OCI-LY7 (cell line): Measurements from ENCODE around the gene CRBN. TPM values are rescaled to one million over a fixed set of nuclear protein-coding genes. Genes with fewer than 3 reads are reported as not detected.

ENCODE experiments used
- BruUV-seq: library from RNA; stranded (reverse); fragments of 400-500 nt; replicated peaks from 2 replicates; lab custom pipeline; 2021; lab: Mats Ljungman, UMichigan
- CTCF ChIA-PET: fragments of 300-600 bp; sonication (Branson Sonifier 250); formaldehyde crosslinking; loops from one replicate; lab custom pipeline; 2022; ENCODE audit warnings: antibody characterized with exemption; ENCODE audit not compliant: unreplicated experiment; lab: Charles Lee
- POLR2A ChIA-PET: fragments of 300-600 bp; sonication (Branson Sonifier 250); formaldehyde crosslinking; loops from one replicate; lab custom pipeline; 2022; ENCODE audit warnings: antibody characterized with exemption; lab: Charles Lee
- DNase-seq: peaks from one replicate; pipeline ENCODE4 v3.0.0-alpha.2; 2015; ENCODE audit warnings: low spot score
- H2AFZ ChIP-seq: fragments of 200-600 bp; sonication (generic), shearing (Covaris generic); 2 replicates; pipeline ENCODE4 v1.6.1; 2014; ENCODE audit warnings: mild to moderate bottlenecking, antibody characterized with exemption, low read length, moderate library complexity
- H3K27ac ChIP-seq: fragments of 200-600 bp; sonication (generic); 2 replicates; pipeline ENCODE4 v1.5.1; 2014; ENCODE audit warnings: mixed run types, low read depth, mild to moderate bottlenecking, moderate library complexity, low read length, inconsistent platforms; ENCODE audit not compliant: poor library complexity, severe bottlenecking
- H3K36me3 ChIP-seq: fragments of 200-600 bp; sonication (generic); 2 replicates; pipeline ENCODE4 v1.6.1; 2014; ENCODE audit warnings: mild to moderate bottlenecking, antibody characterized with exemption, low read length, moderate library complexity, mixed read lengths; ENCODE audit not compliant: insufficient read depth
- H3K4me1 ChIP-seq: fragments of 200-600 bp; sonication (generic); 2 replicates; pipeline ENCODE4 v1.5.1; 2014; ENCODE audit warnings: mild to moderate bottlenecking, low read length; ENCODE audit not compliant: insufficient read depth, poor library complexity, severe bottlenecking
- H3K4me2 ChIP-seq: fragments of 200-600 bp; sonication (generic); 2 replicates; pipeline ENCODE4 v1.6.1; 2014; ENCODE audit warnings: mild to moderate bottlenecking, low read length
- H3K4me3 ChIP-seq: fragments of 200-600 bp; sonication (generic); 2 replicates; pipeline ENCODE4 v1.5.1; 2014; ENCODE audit warnings: mild to moderate bottlenecking, low read depth, low read length; ENCODE audit not compliant: poor library complexity, severe bottlenecking
- H3K79me2 ChIP-seq: fragments of 200-600 bp; sonication (generic); 2 replicates; pipeline ENCODE4 v1.6.1; 2016; ENCODE audit warnings: low read depth, mild to moderate bottlenecking, low read length, moderate library complexity, mixed read lengths; ENCODE audit not compliant: insufficient read depth
- H3K9me2 ChIP-seq: fragments of 200-600 bp; sonication (generic); 2 replicates; pipeline ENCODE4 v1.6.1; 2016; ENCODE audit warnings: mild to moderate bottlenecking, low read length, mixed read lengths; ENCODE audit not compliant: insufficient read depth
- H3K9me3 ChIP-seq: fragments of 200-600 bp; sonication (generic); 2 replicates; pipeline ENCODE4 v1.6.1; 2014; ENCODE audit warnings: mild to moderate bottlenecking, mixed run types, low read length, mixed read lengths
- H4K20me1 ChIP-seq: fragments of 200-600 bp; sonication (generic); 2 replicates; pipeline ENCODE4 v1.6.1; 2014; ENCODE audit warnings: mild to moderate bottlenecking, antibody characterized with exemption, low read length, moderate library complexity, mixed read lengths; ENCODE audit not compliant: insufficient read depth
- EZH2phosphoT487 ChIP-seq: fragments of 200-600 bp; sonication (generic); IDR thresholded peaks from 2 replicates; pipeline ENCODE4 v1.6.1; 2018; ENCODE audit warnings: low read depth, borderline replicate concordance, mild to moderate bottlenecking, mixed run types, antibody characterized with exemption, low read length, moderate library complexity, mixed read lengths
- intact Hi-C: fragments of 100-400 bp; cut with micrococcal nuclease; formaldehyde crosslinking; loops from one replicate; pipeline ENCODE4 v1.10.0; 2022; ENCODE audit not compliant: unreplicated experiment
- total RNA-seq, 2 experiments: library from RNA; depleted of rRNA in 1 of 2; stranded (reverse); fragments of >200 nt in 1 of 2; shearing (Covaris generic) in 1 of 2; gene quantifications; 2 replicates each; pipeline ENCODE4 v1.2.3, GENCODE V29; 2014 to 2022
- TF ChIP-seq, protein P1 (sequence below): fragments of 200-600 bp; sonication (generic); conservative IDR thresholded peaks from 2 replicates; pipeline ENCODE4 v1.5.1; 2014; ENCODE audit warnings: mild to moderate bottlenecking, antibody characterized with exemption, low read length, moderate library complexity, mixed read lengths

Gene CRBN
- total RNA-seq, 2 experiments from 2014 or later = 23.5 to 32.5 TPM

DNA sequence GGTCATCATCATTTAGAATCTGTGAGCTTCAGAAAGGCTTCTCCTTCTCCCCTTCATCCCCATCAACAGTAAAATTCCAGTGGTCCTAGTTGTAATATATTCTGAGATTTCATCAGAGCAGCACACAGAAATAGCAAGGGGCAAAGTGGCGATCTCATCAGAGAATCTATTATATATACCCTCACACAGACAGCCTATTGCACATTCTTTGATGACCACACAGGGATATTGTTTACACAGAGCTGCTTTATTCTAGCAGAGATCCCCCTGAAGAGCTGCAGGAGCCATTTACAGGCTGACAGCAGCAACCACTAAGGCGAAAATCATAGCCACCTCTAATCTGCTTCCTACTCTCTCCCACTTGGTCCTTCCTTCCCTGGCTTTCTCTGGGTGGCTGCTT lies 42.0 kb upstream of the CRBN start:
- Histone ChIP-seq H2AFZ (no peak overlapping the region), H3K9me2 (no peaks in the 10 kb centered on the region), H3K4me2 (no peak overlapping the region), H3K27ac (no peak overlapping the region), H3K79me2 (no peaks in the 10 kb centered on the region), H4K20me1 (no peaks in the 10 kb centered on the region), H3K4me1 (no peaks in the 10 kb centered on the region), H3K36me3 (no peaks in the 10 kb centered on the region), H3K9me3 (no peaks in the 10 kb centered on the region), H3K4me3 (no peak overlapping the region)
- no peak for DNase-seq
- no TSS peak for BruUV-seq
- intact Hi-C loops = no loop called here
- TF ChIP-seq, protein P1, sequence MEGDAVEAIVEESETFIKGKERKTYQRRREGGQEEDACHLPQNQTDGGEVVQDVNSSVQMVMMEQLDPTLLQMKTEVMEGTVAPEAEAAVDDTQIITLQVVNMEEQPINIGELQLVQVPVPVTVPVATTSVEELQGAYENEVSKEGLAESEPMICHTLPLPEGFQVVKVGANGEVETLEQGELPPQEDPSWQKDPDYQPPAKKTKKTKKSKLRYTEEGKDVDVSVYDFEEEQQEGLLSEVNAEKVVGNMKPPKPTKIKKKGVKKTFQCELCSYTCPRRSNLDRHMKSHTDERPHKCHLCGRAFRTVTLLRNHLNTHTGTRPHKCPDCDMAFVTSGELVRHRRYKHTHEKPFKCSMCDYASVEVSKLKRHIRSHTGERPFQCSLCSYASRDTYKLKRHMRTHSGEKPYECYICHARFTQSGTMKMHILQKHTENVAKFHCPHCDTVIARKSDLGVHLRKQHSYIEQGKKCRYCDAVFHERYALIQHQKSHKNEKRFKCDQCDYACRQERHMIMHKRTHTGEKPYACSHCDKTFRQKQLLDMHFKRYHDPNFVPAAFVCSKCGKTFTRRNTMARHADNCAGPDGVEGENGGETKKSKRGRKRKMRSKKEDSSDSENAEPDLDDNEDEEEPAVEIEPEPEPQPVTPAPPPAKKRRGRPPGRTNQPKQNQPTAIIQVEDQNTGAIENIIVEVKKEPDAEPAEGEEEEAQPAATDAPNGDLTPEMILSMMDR = no peak
- TF ChIP-seq EZH2phosphoT487 = no peak
- CTCF ChIA-PET = no interaction called here
- POLR2A ChIA-PET = interaction anchor here (0.7 kb wide), 1 partner anchor 58 kb away, joined by 3 read pairs; no protein-coding TSS in a partner anchor

DNA sequence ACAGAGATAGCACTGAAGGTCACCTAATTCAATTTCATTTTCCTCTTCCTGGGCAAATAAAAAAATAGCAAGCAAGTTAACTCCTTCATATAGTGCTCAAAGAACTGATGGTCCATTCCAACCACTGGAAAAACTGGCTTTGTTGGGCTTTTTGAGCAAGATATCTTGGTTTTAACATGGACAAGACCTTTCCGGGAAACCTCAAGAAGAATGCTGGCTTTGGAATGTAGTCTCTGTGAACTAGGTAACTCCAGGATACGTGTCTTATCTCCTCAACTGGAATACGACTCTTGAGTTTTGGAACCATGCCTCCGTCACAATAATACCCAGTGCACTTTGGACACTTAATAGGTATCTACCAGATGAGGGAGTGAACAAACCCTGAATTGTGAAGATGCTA lies 36.9 kb upstream of the CRBN start:
- no peak overlapping the region for H3K27ac ChIP-seq
- intact Hi-C loops = no loop called here
- no peaks in the 10 kb centered on the region for H4K20me1 ChIP-seq
- POLR2A ChIA-PET = no interaction called here
- DNase-seq = no peak
- no peaks in the 10 kb centered on the region for H3K4me1 ChIP-seq
- no peaks in the 10 kb centered on the region for H3K79me2 ChIP-seq
- no peak overlapping the region for H3K4me2 ChIP-seq
- no peaks in the 10 kb centered on the region for H3K36me3 ChIP-seq
- no peak for TF ChIP-seq EZH2phosphoT487
- TF ChIP-seq, protein P1 = no peak
- CTCF ChIA-PET = no interaction called here
- H3K4me3 ChIP-seq = no peak overlapping the region
- no TSS peak for BruUV-seq
- H2AFZ ChIP-seq = no peak overlapping the region
- no peaks in the 10 kb centered on the region for H3K9me2 ChIP-seq
- H3K9me3 ChIP-seq = no peaks in the 10 kb centered on the region

DNA sequence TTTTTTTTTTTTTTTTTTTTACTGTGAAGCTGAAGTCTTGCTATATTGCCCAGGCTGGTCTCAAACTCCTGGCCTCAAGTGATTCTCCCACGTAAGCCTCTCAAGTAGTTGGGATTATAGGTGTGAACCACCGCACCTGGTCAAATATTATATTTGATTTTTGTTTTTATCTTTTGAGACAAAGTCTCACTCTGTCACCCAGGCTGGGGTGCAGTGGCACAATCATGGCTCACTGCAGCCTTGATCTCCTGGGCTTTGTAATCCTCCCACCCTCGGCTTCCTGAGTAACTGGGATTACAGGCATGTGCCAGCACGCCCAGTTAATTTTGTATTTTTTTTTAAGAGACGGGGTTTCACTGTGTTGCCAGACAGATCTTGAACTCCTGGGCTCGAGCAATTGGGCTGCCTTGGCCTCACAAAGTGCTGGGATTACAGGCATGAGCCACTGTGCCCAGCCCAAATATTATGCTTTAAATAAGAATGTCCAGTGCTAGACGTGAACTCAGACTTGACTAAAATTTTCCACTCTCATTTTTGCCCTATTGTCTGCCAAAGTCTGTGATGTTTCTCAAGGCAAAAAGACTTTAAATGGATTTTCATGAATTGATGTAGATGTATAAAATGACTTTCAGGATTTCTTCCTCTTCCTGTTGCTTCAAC lies 33.4 kb upstream of the CRBN start:
- Histone ChIP-seq H3K4me2 (no peak overlapping the region), H3K79me2 (no peaks in the 10 kb centered on the region), H2AFZ (no peak overlapping the region), H3K4me1 (no peaks in the 10 kb centered on the region), H3K9me3 (no peaks in the 10 kb centered on the region), H3K9me2 (no peaks in the 10 kb centered on the region), H4K20me1 (no peaks in the 10 kb centered on the region), H3K4me3 (no peak overlapping the region), H3K36me3 (no peaks in the 10 kb centered on the region), H3K27ac (no peak overlapping the region)
- CTCF ChIA-PET = no interaction called here
- POLR2A ChIA-PET = interaction anchor here (0.6 to 0.7 kb wide), 5 partner anchors 24 to 1732 kb away, joined by 3 to 5 read pairs (median 3); no protein-coding TSS in a partner anchor
- no peak for DNase-seq
- intact Hi-C loops = no loop called here
- no TSS peak for BruUV-seq
- no peak for TF ChIP-seq EZH2phosphoT487
- TF ChIP-seq, protein P1 = no peak
